GM18520 (cell line): ENCODE results near the gene GNG12.
A peak's percentile ranks its signal among the peaks of the same experiment; 100 is the strongest.

ENCODE experiments used
- ATAC-seq: cut with Tn5 transposase; IDR thresholded peaks from one replicate; pipeline ENCODE4 v1.9.1; 2021; ENCODE audit not compliant: unreplicated experiment

Gene GNG12

DNA sequence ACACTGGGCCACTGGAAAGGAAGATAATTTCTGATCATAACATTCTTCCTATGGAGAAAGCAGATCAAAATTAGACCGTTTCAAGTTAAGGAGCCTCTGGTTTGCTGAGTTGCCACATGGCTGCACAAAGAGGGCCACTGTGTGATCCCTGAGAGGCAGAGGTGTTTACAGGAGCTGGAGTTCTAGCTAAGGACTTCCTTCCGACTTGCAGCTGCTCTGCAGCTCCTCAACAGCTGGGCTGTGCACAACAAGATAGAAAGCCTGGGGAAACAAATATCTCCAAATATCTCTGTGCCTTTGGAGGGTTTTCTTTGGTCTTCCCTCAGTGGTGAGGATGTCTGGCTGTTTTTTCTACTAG lies 121.4 kb downstream of the GNG12 start:
- ATAC-seq: no peak

DNA sequence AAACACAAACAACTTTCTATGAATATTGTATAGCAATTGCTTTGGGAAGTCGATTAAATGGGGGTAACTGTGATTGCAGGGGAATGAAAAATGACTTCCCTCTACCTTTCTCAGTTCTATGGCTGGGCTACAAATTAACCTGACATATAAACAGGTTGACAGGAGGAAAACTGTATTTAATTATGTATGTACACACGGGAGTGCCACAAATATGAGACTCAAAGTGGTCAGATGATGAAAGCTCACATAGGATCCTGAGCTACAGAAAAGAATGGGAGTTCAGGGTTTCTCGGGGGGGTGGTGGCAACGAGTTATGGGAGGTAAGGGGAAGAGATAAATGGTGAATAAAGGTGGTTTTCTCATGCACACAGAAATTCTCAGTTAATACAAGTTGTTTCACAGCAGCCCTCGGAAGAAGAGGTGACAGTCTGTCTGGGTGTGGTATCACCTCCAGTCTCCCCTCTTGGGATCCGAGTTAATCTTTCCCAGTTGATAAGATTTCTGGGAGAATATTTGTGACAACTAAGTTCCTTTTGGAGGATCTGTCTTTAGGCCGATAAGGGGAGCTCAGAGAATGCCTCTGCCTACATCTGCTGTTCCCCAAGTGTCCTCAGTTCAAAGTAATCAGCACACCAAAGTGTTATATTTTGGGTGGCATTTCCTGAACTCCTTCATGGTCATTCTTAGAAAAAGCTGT lies 122.0 kb downstream of the GNG12 start:
- no peak for ATAC-seq

DNA sequence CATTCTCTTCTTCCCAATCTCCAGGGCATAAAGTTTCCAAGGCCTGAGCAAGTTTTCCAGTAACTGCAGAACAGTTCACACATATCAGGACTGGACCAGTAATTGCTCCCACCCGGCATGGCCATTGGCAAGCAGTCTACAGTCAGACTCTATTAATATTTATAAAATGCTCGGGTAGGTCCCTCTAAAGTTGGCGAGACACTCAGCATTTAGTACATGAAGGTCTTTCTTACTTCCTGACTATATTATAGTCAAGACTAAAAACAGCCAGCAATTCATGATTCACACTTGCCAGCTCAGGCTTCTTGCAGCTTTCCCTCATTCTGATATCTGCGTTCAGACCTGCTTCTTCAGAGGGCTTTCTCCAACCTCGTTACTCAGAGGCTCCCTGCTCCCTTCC lies 122.8 kb downstream of the GNG12 start:
- ATAC-seq: no peak

DNA sequence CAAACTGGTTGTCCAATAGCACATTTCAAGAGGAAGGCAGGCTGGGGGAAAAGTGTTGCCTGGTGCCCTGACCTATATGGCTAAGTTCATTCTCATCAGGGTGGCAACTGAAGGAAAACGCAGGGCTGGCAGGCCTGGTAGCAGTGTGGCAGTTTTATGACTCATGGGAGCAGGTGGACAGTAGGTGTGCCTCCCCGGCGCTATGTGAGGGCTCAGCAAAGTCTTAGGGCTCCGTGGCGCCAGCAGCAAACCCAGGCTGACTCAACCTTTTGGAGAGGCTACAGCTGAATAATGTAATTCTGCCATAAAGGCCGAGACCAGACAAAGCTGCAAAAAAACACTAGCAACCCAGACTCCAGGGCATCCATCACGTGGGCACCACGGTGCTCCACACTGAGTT lies 124.7 kb downstream of the GNG12 start:
- no peak for ATAC-seq

DNA sequence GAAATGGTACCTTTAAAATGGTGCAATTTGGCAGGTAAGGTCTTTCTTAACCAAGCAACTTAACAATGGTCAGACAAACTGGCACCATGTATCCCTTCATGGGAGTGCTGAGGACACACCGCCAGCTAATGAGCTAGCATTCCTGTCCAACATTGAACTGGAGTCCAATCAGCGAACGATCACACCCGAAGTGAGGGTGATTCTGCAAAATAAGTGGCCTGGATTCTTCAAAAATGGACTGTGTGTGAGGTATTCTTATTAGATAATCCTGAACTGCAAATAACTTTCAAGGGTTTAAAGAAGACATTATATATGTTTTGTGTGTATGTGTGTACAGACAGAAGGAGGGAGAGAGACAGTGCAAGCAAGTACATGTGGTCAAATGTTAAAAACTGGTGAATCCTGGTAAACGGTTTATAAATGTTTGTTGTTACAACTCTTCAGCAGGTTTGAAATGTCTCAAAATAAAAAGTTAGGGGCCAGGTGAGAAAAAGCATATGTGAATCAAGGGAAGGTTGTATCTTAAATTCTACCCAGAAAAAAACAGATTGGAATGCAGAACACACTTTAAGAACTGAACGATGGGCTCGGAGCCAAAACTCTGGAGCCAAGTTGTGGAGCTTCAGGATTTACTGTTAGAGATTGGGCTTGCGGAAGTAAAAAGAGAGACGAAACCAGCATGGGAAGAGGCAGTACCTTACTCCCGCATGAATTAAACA lies 127.4 kb downstream of the GNG12 start:
- ATAC-seq: no peak

DNA sequence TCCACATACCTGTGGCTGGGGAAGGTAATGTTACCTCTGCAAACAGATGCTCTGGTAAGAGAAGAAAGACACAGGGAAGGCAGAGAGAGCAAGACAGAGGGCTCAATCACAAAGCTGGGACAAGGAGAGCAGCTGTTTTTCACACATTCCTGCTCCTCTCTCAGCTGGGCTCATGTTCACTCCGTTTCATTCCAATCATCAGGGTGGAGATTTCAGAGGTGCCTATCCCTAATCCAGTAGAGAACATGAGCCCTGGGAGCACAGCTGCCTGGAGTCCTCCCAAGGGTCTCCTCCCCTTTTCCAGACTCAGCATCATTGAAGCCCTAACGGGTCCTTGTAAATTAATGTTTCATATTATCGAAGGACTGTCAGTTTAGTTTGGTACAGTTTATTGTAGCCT lies 128.9 kb downstream of the GNG12 start:
- no peak for ATAC-seq

DNA sequence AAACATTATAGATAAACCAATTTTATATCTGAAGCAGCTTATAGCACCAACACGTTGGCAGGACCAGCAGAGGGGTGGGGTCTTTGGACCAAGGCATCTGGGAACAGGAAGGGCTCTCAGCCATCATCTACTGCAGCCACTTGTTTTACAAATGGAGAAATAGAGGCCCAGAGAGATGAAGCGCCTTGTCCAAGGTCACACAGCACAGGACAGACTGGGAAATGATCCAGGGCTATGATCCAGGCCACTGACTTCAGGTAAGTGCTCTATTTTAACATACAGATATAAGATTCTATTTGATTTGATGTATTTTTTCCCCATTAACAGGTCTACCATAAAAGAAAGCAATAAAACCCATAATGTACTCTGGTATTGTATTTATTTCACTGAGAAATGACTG lies 131.4 kb downstream of the GNG12 start:
- ATAC-seq: no peak

DNA sequence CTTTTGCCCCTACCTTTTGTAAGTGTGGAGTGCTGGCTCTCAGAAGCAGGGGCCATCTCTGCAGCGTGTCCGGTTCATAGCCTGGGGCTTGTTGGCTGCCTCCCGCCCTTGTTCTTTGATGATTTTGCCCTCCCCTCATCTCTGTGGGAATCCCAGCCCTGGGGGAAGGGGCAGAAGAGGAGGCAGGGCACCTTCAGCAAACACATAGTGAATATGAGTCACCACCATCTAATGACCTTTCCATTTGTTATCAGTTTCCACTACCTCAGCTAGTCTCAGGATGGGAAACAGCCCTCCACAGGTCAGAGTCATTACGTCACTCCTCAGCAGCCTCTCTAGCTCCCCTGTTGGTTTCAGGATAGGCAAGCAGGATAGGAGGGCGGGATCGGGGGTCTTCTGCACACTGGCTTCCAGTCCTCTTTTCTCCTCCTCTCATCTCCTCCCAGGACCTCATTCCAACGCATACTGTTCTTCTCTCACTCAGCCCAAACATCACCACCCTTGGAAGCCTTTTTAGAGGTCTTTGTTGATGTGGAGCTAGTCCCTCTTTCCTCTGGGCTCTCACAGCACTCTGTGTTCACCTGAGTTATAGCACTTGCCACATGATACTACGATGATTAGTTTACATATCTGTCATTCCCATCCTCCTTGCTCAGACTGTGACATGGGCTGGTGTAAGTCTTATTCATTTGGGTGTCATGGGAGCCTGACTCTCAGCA lies 132.4 kb downstream of the GNG12 start:
- ATAC-seq: peak; percentile 47

DNA sequence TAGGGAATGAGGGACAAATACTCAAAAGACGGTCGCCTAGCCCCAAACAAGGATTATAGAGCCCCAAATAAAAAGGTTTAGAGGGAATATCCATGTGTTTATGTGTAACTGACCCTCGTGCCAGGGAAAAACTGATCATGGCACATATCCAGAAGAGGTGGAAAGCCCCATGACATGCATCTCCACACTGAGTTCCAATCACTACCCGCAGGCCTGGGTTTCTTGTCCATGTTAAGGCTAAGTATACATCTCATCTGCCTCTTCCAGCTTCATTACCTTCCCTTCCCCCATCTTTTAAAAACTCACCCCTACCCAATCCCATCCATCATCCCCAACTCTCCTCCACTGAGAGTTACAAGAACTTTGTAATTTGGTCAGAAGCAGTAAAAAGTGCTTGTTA lies 133.0 kb downstream of the GNG12 start:
- ATAC-seq: no peak

DNA sequence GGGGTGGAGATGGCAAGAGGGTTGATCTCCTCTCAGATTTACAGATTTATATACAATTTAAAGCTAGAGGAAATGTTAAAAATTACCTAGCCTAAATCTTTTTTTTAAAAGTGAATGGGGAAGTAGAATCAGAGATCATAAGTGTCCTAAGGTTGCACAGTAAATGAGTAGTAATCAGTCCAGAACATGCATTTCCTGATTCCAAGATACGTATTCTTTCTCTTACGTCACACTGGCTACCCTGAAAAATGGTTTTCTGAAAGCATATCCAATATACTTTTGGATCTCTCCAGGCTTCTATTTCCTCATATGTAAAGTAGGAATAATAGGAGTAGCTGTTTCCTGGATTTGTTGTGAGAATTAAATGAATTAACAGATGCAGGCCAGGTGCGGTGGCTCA lies 136.6 kb downstream of the GNG12 start:
- no peak for ATAC-seq

DNA sequence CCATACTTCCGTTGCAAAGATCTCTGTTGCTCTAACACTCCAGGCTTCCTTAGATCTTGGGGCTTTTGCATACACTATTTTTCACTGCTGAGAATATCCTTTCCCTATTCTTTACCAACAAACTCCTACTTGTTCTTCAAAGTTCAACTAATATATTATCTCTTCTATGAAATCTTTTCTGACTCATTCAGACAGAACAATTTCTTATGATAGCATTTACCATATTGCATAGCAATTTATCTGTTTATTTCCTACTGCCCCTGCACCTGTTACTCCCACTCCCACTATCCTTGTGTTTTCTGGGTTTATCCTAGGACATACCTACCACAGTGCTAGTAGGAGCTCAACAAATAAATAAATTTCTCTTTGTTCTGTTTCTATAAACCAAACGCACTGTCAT lies 137.3 kb downstream of the GNG12 start:
- ATAC-seq: no peak

DNA sequence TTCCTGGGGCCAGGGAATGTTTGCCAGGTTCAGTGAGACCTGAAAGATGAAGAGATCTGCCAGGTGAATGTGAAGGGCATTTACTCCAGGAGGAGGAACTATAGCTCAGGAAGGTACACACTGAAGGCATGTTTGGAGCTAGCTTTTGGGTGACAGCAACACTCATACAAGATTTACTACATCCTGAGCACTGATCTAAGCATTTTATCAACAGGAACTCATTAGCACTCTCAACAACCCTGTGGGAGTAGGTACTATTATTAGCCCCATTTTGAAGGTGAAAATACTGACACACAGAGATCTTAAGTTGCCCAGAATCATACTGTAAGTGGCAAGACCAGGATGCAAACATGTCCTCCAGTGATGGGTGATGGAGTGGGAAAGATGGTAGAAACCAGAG lies 141.6 kb downstream of the GNG12 start:
- no peak for ATAC-seq

DNA sequence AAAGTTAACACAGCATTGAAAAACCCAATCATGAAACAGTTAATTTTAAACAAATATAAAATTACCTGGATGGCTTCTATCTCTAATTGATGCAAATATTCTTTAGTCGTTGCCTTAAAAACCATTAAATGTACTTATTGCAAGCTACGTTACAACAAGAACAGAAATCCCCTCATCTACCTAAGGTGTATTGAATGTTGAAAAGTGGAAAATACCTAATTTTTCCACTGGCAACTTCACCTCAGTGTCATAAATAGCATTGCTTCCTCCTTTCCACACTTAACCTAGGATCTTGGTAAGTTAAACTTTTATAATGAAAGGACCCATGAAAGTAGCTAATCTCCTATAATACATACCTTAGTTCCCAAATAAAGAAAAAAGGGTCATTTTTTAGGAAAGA lies 142.9 kb downstream of the GNG12 start:
- ATAC-seq: no peak

DNA sequence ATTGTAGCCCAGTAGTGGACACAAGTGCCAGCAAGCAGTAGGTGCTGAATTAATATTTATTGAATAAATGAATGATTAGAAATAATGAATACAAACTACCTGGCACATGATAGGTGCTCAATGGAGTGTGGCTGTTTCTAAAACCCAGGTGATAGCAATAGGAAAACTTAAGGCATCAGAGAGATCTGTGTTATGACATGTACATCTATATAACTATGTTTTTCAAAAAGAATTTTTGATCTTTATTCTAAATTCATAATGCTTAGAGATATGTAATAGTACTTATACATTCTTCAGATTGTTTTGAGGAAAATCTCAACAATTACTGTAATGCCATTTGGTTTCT lies 143.3 kb downstream of the GNG12 start:
- ATAC-seq: no peak

DNA sequence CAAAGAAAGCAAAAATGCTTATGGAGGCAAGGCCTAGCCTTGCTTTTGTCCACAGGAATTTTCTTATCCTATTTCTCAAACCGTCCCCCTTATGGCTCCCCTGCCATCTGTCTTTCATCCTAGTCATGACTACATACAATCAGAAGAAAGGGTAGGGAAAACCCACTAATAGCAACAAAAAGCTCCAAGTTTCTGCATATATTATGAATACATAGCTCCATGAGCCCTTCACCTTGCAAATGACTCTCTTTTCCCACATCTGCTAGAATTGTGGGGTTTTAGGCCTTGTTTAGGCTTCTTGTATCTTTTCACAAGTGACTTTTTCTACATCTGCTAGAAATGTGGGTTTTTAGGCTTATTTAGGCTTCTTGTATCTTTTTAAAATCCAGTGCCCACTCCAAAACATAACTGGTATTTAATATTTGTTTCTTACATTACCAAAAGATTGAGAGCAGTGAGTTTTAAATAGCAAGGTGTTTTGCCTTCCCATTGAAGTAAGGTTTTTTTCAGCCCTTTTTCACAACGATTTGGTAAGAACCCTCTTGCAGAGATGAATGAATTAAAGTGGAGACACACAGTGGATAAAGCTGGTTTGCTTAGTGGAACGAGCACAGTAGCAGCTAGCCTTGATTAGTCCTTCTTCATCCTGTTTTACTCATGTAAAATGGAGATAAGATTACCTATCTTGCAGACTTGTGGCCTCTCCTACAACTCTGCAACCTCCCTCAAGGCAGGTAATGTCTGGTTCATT lies 143.8 kb downstream of the GNG12 start:
- no peak for ATAC-seq

DNA sequence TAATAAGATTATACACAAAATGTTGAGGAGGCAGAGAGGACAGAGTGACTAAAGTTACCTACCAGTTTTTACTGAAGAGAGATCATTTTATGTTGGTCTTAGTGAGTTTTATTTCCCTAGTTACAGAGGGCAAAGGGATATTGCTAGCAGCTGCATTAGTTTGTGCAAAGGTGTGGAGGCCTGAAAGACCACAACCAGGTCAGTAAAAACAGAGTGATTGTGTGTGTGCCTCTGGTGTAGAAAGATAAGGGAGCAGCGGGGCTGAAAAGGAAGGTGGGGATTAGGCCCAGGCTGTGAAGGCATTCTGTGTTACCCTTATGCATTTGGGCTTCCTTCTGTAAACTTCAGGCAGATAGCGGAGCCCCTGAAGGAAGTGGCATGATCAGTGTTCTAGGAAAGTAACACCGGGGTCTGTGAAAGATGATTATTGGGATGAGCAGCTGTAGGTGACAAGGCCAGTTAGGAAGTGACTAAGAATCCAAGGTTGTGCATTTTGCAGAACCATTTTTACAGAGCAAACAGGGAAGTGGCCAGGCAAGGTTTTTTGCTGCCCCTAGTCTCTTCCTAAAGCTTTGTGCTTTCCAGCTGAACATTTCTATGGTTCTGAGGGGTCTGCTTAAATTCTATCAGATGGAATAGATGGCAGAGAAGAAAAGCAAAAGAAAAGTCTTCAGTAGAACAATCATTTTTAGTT lies 144.6 kb downstream of the GNG12 start:
- no peak for ATAC-seq

DNA sequence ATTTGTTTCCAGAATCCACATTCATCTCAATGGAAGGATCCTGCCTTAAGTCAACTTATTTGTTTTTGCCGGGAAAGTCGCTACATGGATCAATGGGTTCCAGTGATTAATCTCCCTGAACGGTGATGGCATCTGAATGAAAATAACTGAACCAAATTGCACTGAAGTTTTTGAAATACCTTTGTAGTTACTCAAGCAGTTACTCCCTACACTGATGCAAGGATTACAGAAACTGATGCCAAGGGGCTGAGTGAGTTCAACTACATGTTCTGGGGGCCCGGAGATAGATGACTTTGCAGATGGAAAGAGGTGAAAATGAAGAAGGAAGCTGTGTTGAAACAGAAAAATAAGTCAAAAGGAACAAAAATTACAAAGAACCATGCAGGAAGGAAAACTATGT lies 145.6 kb downstream of the GNG12 start:
- no peak for ATAC-seq

DNA sequence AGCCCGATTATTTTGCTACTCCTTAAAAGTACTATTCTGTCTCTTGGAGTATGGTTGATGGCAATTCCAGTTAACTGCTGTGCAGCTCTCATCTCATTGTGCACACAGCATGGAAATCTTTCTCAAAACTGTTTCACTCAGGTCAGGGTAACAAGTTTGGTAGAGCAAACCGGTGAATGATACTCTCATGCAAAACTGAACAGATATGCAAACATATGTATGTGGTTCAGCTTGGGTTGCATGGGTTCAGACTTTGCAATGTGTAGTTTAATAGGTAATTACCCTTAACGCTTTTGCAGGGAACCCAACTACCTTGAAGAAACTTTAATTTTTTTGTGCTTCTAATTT lies 146.1 kb downstream of the GNG12 start:
- ATAC-seq: peak; percentile 19

DNA sequence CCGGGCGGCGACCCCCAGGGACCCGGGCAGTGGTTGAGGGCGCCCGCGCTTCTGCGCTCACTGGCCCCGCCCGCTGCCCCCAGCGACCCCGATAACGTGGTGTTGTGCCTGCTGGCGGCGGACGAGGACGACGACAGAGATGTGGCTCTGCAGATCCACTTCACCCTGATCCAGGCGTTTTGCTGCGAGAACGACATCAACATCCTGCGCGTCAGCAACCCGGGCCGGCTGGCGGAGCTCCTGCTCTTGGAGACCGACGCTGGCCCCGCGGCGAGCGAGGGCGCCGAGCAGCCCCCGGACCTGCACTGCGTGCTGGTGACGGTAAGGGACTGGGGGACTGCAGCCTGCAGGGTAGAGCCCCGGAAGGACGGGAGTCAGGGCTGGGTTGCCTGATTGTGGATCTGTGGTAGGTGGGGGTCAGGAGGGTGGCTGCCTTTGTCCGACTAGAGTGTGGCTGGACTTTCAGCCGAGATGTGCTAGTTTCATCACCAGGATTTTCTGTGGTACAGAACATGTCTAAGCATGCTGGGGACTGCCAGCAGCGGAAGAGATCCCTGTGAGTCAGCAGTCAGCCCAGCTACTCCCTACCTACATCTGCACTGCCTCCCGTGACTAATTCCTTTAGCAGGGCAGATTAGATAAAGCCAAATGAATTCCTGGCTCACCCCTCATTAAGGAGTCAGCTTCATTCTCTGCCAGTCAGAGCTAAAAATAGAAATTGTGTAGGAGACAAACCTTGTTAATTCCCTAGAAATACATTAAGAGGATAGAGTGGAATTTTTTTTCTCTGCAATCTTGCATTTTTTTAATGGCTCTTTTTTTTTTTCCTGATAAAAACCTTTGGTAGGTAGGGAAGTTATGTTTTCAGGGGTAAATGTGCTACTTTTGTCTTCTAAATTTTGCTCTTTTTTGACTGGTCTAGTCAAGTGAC lies 146.7 kb downstream of the GNG12 start:
- peak; percentile 20 for ATAC-seq
